OCI-LY1 (cell line): ENCODE data around the gene PRXL2B.

ENCODE experiments used
- CTCF ChIP-seq: fragments of 200-600 bp; sonication (generic), shearing (Covaris generic); IDR thresholded peaks from 2 replicates; pipeline ENCODE4 v1.5.1; 2017; ENCODE audit warnings: mild to moderate bottlenecking, antibody characterized with exemption, low read length, moderate library complexity, mixed read lengths
- EZH2 ChIP-seq: fragments of 200-600 bp; sonication (generic), shearing (Covaris generic); IDR thresholded peaks from 2 replicates; pipeline ENCODE4 v1.8.0; 2017; ENCODE audit warnings: borderline replicate concordance, mixed run types, mild to moderate bottlenecking, antibody characterized with exemption, low read length, moderate library complexity, mixed read lengths

GRCh38 chr1:2595812-2596529 lies 9.4 kb downstream of the PRXL2B start:
- TF ChIP-seq CTCF (no peak), EZH2 (no peak)
